ENCODE measurements around the gene ARMC6. TPM values are rescaled to one million over a fixed set of nuclear protein-coding genes. Genes with fewer than 3 reads are reported as not detected.
A peak's percentile ranks its signal among the peaks of the same experiment; 100 is the strongest.

The ARMC6 gene
- total RNA-seq, 1 experiment from 2014 or later = 66.5 TPM

DNA sequence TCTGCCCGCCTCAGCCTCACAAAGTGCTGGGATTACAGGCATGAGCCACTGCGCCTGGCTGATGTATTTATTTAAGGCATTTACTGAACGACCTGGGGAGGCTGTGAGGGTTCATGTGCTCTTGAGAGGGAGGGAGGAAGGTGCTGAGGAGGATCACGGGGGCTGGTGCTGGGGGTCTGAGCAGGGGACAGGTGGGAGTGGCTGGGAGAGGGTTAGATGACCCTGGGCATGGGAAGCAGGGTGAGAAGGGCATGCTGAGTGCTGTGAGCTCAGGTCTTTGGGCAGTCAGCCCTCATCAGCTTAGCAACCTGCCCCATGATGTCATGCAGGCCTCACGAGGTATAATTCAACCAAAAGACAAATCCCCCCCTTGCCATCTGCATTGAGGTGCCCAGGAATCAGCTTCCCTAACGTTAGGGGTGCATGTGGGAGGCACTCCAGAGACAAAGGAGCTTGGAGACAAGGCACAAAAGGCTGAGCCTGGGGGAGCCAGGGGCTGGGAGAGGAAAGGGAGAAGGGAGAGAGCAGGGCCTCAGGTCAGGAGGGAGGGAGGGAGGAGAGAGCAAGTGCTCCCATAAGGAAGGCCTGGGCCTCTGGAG lies 36.5 kb upstream of the ARMC6 start:
- no peak overlapping the region for H3K27ac ChIP-seq (ENCODE audit: insufficient read length, low read depth, low read length)
- H3K4me1 ChIP-seq (ENCODE audit: insufficient read depth, low read length) = no peaks in the 10 kb centered on the region
- Mint-ChIP-seq H3K27me3 (ENCODE audit: low read depth) (no peaks in the 10 kb centered on the region; the same call in 1 of the 2 replicates), H3K9me3 (no peaks in the 10 kb centered on the region), H3K4me3 (no peak overlapping the region), H3K4me1 (peaks cover 8 to 20% of the 10 kb centered on the region in 2 experiments), H3K36me3 (ENCODE audit: insufficient read depth in 1 of 3, low read depth in 3 of 3) (peaks cover 45 to 74% (median 68%) of the 10 kb centered on the region in 3 experiments; a peak in 6 of 7 replicates), H3K27ac (peak overlapping the region in 1 of 3 experiments; percentile 94; a peak in 2 of 7 replicates)
- H2BK5ac ChIP-seq (ENCODE audit: insufficient read length, low read length) = no peak overlapping the region
- no peak overlapping the region for H3K23ac ChIP-seq (ENCODE audit: insufficient read length, low read depth, low read length)
- no peak overlapping the region for H3K56ac ChIP-seq (ENCODE audit: insufficient read length, low read depth, low read length)
- H2BK20ac ChIP-seq (ENCODE audit: low read depth, low read length, poor library complexity, severe bottlenecking) = no peak overlapping the region
- no peak overlapping the region for H4K8ac ChIP-seq (replicated peaks; ENCODE audit: insufficient read length, low read depth, low read length)
- no peak overlapping the region for H3T11ph ChIP-seq (ENCODE audit: low read length)
- H3K9ac ChIP-seq (ENCODE audit: extremely low read depth, insufficient read length, low read length) = no peak overlapping the region
- no peaks in the 10 kb centered on the region for H4K20me1 ChIP-seq (ENCODE audit: control insufficient read depth, insufficient read depth, insufficient read length)
- H3K14ac ChIP-seq (ENCODE audit: insufficient read depth, low read length) = peak overlapping the region; percentile 31; the same call in 1 of the 2 replicates
- H2BK120ac ChIP-seq (ENCODE audit: low read depth, low read length, poor library complexity, severe bottlenecking) = no peak overlapping the region
- no peaks in the 10 kb centered on the region for H3K9me3 ChIP-seq (ENCODE audit: control insufficient read depth, low read depth, low read length)
- no peaks in the 10 kb centered on the region for H3K79me2 ChIP-seq (ENCODE audit: insufficient read depth, low read length)
- H3K27me3 ChIP-seq (ENCODE audit: insufficient read depth, low read length) = no peaks in the 10 kb centered on the region
- no peak overlapping the region for H2AFZ ChIP-seq (ENCODE audit: low read length)
- no peaks in the 10 kb centered on the region for H3K23me2 ChIP-seq (ENCODE audit: insufficient read length, low read depth, low read length, poor library complexity, severe bottlenecking)
- H2AK5ac ChIP-seq (ENCODE audit: insufficient read length, low read length) = no peak overlapping the region
- TF ChIP-seq, protein P1, sequence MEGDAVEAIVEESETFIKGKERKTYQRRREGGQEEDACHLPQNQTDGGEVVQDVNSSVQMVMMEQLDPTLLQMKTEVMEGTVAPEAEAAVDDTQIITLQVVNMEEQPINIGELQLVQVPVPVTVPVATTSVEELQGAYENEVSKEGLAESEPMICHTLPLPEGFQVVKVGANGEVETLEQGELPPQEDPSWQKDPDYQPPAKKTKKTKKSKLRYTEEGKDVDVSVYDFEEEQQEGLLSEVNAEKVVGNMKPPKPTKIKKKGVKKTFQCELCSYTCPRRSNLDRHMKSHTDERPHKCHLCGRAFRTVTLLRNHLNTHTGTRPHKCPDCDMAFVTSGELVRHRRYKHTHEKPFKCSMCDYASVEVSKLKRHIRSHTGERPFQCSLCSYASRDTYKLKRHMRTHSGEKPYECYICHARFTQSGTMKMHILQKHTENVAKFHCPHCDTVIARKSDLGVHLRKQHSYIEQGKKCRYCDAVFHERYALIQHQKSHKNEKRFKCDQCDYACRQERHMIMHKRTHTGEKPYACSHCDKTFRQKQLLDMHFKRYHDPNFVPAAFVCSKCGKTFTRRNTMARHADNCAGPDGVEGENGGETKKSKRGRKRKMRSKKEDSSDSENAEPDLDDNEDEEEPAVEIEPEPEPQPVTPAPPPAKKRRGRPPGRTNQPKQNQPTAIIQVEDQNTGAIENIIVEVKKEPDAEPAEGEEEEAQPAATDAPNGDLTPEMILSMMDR (conservative IDR thresholded peaks at IDR 0.05) = no peak
- no peak overlapping the region for H3K4ac ChIP-seq (ENCODE audit: low read depth, low read length)
- H4K5ac ChIP-seq (ENCODE audit: insufficient read length, low read depth, low read length) = no peak overlapping the region
- WGBS (ENCODE audit: extremely low coverage, insufficient read length, low lambda C conversion rate) = no CpG with 5 or more reads among the region's 6 CpGs
- H2BK12ac ChIP-seq (ENCODE audit: insufficient read length, low read depth, low read length) = no peak overlapping the region
- no peak overlapping the region for H2BK15ac ChIP-seq (ENCODE audit: low read depth, low read length)
- no peak for DNase-seq
- no peak overlapping the region for H3K18ac ChIP-seq (ENCODE audit: insufficient read length, low read depth, low read length)
- no peak overlapping the region for H3K4me2 ChIP-seq (ENCODE audit: insufficient read depth, insufficient read length, low read length)
- no peak overlapping the region for H4K91ac ChIP-seq (ENCODE audit: insufficient read length, low read depth, low read length)
- no peaks in the 10 kb centered on the region for H3K79me1 ChIP-seq (ENCODE audit: insufficient read depth, low read depth, low read length, poor library complexity, severe bottlenecking)
